ENCODE measurements around the gene ACSM3.

Gene ACSM3

GRCh38 chr16:20806168-20807050, 42.6 kb downstream of the ACSM3 start, which contains the start of the genes ERI2 and REXO5:
TSS of gene ERI2 (minus strand) at chr16:20806472. CDS start at chr16:20806430, 42 bp downstream.
TSS of gene REXO5 (plus strand) at chr16:20806527. CDS start at chr16:20806954, 427 bp downstream.
- DNase-seq (ENCODE audit: low read depth) = peak; percentile 93

DNA sequence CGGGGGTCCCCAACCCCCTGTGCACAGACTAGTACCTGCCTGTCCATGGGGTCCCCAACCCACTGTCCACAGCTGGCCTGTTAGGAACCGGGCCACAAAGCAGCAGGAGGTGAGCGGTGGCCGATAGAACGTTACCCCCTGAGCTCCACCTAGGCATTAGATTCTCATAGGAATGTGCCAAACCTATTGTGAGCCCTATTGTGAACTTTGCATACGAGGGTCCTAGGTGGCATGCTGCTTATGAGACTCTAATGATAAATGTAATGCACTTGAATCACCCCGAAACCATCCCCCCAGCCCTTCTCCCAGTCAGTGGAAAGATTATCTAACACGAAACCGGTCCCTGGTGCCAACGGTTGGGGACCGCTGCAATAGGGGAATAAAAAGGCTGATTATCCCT, 44.0 kb downstream of the ACSM3 start:
- no peak for DNase-seq (ENCODE audit: low read depth)

DNA sequence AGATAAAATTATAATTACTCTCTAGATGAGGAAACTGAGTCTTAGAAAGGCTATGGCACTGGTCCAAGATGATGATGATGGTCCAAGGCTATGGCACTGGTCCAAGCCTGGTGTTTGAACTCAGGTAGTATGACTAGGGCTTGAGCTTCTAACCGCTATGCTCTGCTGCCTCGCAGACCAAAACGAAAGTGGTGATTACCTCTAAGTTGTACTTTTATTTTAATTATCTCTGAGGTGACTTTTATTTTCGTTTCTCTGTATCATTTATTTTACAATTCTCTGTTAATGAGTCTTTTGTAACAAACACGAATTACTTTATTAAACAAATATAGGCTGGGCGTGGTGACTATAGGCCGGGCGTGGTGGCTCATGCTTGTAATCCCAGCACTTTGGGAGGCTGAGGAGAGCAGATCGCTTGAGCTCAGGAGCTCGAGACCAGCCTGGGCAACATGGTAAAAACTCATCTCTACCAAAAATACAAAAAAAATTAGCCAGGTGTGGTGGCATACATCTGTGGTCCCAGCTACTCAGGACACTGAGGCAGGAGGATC, 48.1 kb downstream of the ACSM3 start:
- DNase-seq (ENCODE audit: low read depth) = no peak

DNA sequence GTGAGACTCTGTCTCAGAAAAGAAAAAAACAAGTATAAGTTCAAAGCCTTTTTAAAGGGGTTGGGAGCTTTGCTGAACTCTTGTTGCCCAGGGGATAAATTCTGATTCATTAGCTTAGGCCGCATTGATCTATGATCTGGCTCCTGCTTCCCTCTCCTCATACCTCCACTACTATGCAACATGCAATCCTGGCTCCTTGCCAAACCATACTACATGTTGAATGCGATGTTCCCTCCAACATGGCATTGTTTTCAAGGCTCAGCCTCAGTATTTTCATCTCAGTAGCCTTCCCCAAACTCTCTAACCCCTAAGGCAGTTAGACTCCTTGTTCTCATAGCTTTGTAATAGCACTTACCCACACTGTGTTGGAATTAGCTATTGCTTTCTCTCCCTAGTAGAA, 48.7 kb downstream of the ACSM3 start:
- no peak for DNase-seq (ENCODE audit: low read depth)

- no peak for DNase-seq (ENCODE audit: low read depth)
Observed at GRCh38 chr16:20814784-20815183, 51.0 kb downstream of the ACSM3 start.

GRCh38 chr16:20818929-20819585, 55.2 kb downstream of the ACSM3 start:
- no peak for DNase-seq (ENCODE audit: low read depth)

DNA sequence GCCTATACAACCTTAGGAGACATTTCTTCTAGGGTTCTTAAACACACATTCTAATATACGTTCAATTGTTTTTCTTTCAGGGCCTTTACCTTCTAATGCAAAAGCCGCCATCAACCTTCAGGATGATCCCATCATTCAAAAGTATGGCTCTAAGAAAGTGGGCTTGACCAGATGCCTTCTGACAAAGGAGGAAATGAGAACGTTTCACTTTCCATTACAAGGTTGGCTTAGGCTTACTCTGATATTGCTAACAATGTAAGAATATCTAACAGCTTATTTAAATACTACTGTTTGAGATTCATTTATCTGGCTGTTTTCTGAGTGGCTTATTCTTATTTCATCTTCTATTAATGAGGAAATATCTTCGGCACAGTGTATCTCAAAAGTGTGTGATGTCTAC, 57.9 kb downstream of the ACSM3 start:
- DNase-seq (ENCODE audit: low read depth) = no peak

DNA sequence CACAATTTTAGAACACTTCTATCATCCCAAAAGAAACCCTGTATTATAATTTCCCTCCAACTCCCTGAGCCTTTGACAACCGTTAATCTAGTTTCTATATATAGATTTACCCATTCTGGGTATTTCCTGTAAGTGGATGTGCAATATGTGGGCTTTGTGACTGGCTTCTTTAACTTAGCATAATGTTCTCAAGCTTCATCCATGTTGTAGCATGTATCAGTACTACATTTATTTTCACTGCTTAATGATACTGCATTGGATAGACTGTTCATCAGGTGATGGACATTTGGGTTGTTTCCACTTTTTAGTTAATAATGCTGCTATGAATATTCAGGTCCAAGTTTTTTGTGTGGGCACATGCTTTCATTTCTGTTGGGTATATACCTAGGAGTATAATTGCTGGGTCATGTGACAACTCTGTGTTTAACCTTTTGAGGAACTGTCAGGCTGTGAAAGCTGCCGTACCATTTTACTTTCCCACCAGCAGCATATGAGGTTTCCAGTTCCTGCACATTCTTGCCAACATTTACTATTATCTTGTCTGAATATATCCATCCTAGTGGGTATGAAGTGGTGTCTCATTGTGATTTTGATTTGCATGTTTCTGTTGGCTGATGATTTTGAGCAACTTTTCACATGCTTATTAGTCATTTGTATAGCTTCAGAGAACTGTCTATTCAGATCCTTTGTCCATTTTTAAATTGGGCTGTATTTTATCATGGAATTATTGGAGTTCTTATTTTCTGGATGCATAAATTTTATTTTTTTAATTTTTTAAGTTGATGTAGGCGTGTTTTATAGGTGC, 58.9 kb downstream of the ACSM3 start:
- DNase-seq (ENCODE audit: low read depth) = no peak

GRCh38 chr16:20826039-20826566, 62.3 kb downstream of the ACSM3 start:
- no peak for DNase-seq (ENCODE audit: low read depth)

DNA sequence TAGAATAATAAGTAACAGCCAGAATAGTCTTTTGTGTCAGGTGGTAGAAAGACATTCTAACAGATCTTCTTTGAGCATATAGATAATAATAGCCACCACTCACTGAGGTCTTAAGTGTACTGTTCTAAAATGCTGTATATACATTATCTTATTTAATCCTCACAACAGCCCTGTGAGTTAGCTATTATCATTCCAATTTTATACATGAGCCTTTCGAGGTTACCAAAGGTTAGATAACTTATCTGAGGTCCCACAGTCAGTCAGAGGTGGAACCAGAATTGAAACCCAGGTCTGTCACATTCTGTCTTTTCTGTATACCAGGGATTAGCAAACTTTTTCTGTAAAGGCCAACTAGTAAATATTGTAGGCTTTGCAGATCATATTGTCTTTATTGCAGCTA, 65.7 kb downstream of the ACSM3 start:
- no peak for DNase-seq (ENCODE audit: low read depth)

DNA sequence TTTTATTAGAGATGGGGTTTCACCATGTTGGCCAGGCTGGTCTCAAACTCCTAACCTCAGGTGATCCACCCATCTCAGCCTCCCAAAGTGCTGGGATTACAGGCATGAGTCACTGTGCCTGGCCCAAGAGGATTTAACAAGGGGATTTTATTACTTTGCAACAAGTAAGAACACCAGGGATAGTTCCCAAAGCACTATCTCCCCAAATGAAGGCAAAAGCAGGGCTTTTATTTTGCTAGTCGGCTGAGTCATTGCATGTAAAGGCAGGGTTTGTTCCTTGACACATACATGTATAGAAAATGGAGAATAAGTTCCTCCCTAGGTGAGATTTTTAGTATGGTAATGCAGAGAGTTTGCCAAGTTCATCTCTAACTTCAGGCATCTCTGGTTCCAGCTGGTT, 66.6 kb downstream of the ACSM3 start:
- DNase-seq (ENCODE audit: low read depth) = no peak

DNA sequence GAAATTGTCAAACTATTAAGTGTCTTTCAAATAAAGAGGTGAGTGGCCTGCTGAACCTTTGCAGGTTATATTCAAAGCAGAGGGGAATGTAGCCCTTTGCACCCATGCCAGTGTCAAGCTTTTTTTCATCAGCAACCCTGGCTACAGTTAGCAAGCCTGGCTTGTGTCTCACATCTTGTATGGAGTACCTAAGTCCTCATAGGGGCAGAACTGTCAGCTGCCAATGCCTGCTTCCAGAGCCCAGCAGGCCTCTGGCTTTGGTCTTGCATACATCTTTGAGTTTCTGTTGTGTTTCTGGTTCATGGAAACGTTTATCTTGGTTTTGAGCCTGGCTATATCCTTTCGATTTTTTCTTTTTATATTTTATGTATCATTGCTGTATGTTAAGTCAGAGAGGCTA, 69.3 kb downstream of the ACSM3 start:
- no peak for DNase-seq (ENCODE audit: low read depth)

DNA sequence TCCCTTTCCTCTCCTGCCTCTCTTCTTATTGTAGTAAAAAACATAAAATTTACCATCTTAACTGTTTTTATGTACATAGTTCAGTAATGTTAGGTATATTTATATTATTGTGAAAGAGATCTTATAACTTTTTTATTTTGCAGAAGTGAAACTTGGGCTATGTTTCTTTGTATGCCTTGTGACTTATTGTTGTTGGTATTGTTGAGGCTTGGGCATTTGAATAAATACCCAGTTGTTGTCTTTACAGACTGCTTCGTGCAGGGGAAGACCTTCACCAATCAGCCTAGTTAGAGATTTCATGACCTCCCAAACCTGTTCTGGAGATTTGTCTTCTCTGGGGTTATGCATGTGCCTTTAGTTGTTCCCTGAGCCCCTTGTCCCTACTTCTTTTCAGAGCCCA, 74.4 kb downstream of the ACSM3 start:
- no peak for DNase-seq (ENCODE audit: low read depth)

GRCh38 chr16:20839504-20839903, 75.7 kb downstream of the ACSM3 start:
- no peak for DNase-seq (ENCODE audit: low read depth)

- DNase-seq (ENCODE audit: low read depth) = no peak
Observed at GRCh38 chr16:20844054-20844453, 80.2 kb downstream of the ACSM3 start.

- DNase-seq (ENCODE audit: low read depth) = no peak
Observed at GRCh38 chr16:20844588-20844987, 80.8 kb downstream of the ACSM3 start.

GRCh38 chr16:20846030-20846429, 82.2 kb downstream of the ACSM3 start:
- no peak for DNase-seq (ENCODE audit: low read depth)

DNA sequence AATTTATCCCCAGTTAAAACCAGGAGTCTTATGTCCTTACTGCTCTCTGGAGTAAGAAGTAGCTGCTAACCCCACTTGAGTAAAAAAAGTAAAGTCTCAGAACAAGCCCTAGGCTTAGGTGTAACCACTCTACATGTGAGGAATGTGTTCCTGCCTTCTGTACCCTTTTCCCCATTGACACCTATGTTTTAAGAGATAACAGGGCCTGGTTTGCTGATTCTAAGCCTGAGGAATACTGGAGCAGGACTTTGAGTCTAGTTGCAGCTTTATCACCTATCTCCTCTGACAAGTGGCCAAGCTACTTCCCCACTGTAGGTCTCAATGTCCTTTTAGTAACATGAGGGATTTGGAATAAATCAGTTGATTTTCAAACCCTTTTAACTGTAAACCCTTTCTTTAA, 82.7 kb downstream of the ACSM3 start:
- no peak for DNase-seq (ENCODE audit: low read depth)

Measured in fibroblast of gingiva (primary cell).